Measurements from ENCODE around the gene CACNA2D3. TPM values are rescaled to one million over a fixed set of nuclear protein-coding genes. Genes with fewer than 3 reads are reported as not detected.
A peak's percentile ranks its signal among the peaks of the same experiment; 100 is the strongest.
"Not testable (repeated sequence)": the region's sequence is repeated elsewhere in the genome, so short reads cannot be mapped to it uniquely, and the experiment has no call there.

Gene CACNA2D3
- total RNA-seq (2014; rRNA removed; shearing (Covaris generic)) = not detected in 2 replicates

DNA sequence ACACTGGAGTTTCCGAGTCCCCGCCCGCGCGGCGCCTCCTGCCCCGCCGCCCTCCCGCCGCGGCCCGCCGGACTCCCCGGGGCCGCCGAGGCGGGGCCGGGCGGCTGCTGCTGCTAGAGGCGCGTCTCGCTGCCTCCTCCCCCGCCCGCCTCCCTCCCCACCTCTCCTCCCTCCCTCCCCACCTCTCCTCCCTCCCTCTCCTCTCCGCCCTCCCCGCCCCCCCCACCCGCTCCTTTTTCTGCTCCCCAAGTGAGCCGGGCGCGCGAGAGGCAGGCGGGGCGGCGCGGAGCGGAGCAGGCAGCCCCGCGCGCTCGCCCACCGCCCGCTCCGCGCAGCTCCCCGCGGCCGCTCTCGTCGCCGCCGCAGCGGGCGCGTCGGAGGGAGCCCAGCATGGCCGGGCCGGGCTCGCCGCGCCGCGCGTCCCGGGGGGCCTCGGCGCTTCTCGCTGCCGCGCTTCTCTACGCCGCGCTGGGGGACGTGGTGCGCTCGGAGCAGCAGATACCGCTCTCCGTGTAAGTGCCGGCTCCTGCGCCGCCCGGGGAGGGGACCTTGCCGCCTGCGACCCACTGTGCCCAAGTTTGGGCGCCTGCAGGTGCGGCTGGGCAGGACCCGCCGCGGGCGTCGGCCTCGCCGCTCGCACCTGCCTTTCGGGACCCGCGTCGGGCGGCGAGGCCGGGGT lies at the start of gene CACNA2D3:
TSS of gene CACNA2D3 (plus strand) at position 229 of the 679 bp plus-strand sequence.
- in situ Hi-C loops (cut with HindIII; ENCODE audit: low sequenced_read_pairs) = no loop called here
- DNase-seq (ENCODE audit: low spot score) = peak; percentile 41

GRCh38 chr3:54073386-54073785 lies 49.0 kb upstream of the CACNA2D3 start:
- DNase-seq (ENCODE audit: low spot score) = no peak
- in situ Hi-C loops (cut with HindIII; ENCODE audit: low sequenced_read_pairs) = no loop called here

DNA sequence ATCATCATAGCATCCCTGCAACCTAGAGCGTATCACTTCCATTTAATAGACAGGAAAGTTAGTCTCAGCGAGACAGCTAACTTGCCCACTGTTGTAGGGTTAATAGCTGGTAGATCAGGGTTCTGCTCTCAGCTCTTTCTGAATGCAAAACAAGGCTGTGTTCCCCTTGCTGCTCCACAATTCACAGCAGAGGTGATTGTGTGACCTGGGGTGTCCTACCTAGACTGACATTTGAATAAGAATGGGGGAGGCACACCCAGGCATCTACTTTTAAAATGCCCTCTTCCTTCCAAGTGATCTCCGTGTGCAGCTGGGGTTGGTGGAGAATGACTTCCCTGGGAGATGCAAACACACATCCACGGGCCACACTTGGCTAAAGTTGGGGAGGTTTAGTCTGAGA lies 43.0 kb upstream of the CACNA2D3 start:
- no peak for DNase-seq (ENCODE audit: low spot score)
- in situ Hi-C loops (cut with HindIII; ENCODE audit: low sequenced_read_pairs) = no loop called here

GRCh38 chr3:54079730-54080325 lies 42.5 kb upstream of the CACNA2D3 start:
- in situ Hi-C loops (cut with HindIII; ENCODE audit: low sequenced_read_pairs) = no loop called here
- DNase-seq (ENCODE audit: low spot score) = no peak

DNA sequence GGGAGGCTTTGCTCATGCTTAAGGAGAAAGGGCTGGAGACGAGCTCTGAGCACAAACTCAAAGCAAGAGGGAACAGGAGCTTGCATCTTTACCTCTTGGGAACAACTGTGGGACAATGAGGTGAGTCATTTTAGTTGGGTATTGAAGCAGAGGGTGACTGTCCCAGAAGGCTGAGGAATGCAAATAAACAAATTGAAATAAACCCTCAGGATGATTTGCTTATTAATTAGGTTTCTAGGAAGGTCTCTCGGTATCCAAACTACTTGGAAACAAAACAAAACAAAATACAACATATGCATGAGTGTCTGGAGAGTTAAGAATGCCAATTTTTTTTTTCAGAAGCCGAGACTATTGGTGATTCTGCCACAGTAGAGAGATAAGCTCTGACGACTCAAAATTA lies 38.4 kb upstream of the CACNA2D3 start:
- in situ Hi-C loops (cut with HindIII; ENCODE audit: low sequenced_read_pairs) = no loop called here
- no peak for DNase-seq (ENCODE audit: low spot score)

DNA sequence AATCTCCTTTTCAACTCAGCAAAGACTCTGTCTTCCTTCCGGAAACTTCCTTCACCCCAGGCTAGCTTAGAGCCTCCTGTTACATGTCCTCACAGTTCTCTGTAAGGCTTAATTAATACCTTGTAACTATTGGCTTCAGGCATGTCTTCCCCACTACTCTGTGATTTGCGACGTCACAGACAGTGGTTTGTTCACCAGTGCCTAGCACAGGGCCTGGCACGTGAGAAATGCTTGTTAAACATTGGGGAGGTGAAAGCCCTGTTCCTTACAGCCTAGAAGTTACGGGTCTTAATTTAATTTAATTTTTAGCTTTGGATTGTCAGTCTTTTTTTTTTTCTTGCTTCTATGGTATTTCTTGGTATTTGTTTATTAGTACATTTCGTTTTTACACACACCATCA lies 36.4 kb upstream of the CACNA2D3 start:
- DNase-seq (ENCODE audit: low spot score) = no peak
- in situ Hi-C loops (cut with HindIII; ENCODE audit: low sequenced_read_pairs) = no loop called here

DNA sequence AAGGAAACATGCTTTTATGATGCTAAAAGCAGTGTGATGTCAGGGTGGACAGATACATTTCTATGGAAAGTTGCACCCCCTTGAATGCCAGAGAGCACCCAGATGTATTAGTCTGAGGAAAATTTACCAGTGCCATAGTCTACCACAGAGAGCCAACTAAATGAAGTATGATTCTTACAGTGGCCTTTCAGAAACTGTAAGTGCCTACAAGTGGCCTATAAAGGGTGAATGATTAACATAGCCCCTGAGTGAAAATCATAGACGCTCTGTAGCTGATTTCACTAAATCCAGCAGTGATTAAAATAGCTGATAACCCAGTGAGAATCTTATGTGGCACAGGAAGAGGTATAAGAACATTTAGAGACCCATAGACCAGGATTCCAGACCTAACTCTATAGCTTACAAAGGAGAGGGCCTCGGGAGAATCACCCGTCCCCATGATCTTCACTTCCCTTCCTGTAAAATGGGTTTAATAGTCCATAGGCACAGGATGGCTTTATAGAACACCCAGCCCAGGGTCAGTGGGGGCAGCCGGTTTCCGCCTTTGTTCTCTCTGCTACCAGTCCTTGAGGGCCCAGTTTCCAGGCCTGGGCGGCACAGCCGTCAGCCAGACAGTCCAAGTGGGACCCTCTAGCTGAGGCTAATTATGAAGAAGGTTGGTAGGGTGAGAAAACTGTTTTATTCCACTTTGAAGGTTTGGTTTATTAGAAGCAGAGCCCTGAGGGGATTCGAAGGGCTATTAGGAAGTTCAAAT lies 35.5 kb upstream of the CACNA2D3 start:
- no peak for DNase-seq (ENCODE audit: low spot score)
- in situ Hi-C loops (cut with HindIII; ENCODE audit: low sequenced_read_pairs) = no loop called here

DNA sequence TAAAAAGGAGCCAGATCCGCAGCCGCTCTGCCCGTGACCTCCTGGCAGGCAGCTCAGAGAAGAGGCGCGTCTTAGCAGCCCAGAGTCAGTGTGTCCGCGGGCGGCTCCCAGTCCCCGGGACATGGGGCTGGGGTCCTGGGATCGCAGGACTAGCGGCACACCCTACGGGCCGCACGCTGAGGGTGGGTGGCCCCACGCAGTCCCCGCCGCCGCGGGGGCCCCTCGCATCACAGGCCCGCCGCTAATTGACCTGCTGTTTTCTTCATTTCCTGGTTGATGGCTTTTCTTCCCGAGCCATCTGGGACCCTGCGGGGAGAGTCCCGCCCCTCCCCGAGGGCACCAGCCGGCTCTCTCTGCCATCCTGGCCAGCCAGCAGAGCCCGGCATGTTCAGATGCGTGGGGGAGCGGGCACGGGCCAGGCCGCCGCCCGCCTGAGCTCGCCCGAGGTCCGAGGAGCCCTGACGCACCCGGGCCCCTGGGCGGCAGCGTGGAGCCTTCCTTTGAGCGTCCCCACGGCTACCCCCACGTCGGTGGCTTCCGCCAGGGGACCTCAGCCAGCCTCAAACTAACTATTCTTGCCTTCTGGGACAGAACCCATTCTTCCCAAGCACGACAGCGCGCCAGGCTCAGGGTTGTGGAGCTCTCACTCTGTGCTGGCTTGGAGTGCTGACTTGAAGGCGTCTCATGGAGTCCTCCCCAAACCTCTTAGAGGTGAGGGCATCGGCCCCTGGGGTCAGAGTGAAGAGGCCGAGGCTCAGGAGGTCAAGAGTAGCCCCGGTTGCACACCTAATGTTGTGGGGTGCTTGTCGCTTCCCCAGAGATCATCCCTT lies 34.6 kb upstream of the CACNA2D3 start:
- in situ Hi-C loops (cut with HindIII; ENCODE audit: low sequenced_read_pairs) = no loop called here
- peak; percentile 56 for DNase-seq (ENCODE audit: low spot score)

DNA sequence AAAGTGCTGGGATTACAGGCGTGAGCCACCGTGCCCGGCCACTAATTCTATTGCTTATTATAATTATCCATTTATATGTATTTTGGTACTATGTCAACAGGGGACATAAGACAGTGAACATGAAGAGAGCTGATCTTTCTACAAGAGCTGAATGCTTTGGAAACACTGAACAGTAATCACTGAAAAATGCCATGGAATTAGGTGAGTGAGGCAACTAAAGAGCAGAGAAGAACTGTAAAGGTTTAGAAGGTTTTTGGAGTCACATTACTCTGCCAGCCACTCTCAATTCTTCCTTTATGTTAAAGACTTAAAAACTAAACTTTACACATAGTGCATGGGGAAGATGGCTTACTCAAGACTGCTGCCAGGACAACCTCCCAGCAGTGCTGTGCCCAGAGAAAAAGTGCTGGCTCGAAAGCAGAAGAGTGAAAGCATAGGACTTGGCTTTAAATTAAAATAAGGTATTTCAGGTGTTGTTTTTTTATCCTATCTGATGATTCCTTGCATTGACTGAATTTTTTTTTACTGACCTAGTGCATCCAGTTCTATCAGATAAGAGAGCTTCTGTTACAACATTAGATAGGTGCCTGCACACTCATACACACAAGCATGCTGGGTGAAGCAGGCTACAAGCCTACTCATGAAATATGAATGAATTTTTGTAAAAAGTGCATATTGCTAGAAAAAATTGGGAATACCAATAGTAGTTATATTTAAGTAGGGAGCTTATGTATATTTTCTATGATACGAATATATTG lies 28.7 kb upstream of the CACNA2D3 start:
- in situ Hi-C loops (cut with HindIII; ENCODE audit: low sequenced_read_pairs) = no loop called here
- DNase-seq (ENCODE audit: low spot score) = no peak

DNA sequence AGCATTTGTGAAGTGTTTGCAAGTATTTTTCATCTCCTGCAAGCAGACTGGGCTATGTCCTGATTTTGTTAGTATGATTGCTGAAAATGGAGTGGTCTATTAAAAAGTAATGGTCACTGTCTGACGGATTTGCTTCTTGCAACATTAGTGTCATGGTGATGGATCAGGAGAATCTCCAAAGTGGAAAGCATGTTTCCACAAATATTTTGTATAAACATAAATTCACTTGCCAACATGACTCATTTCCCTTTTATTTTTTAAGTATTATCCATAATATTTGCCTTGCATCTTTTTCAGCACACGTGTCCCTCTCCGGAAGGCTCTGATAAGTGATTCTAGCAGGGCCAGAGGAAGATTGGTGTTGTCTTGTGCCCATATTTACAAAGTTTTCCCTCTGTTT lies 27.4 kb upstream of the CACNA2D3 start:
- in situ Hi-C loops (cut with HindIII; ENCODE audit: low sequenced_read_pairs) = no loop called here

GRCh38 chr3:54099381-54099780 lies 23.0 kb upstream of the CACNA2D3 start:
- no peak for DNase-seq (ENCODE audit: low spot score)
- in situ Hi-C loops (cut with HindIII; ENCODE audit: low sequenced_read_pairs) = no loop called here

More for the DNA sequence above, 27.4 kb upstream of the CACNA2D3 start:
- DNase-seq (ENCODE audit: low spot score) = no peak

GRCh38 chr3:54104084-54104483 lies 18.3 kb upstream of the CACNA2D3 start:
- in situ Hi-C loops (cut with HindIII; ENCODE audit: low sequenced_read_pairs) = no loop called here

GRCh38 chr3:54116129-54116528 lies 6.2 kb upstream of the CACNA2D3 start:
- DNase-seq (ENCODE audit: low spot score); in situ Hi-C loops (cut with HindIII; ENCODE audit: low sequenced_read_pairs): not testable (repeated sequence)

More at GRCh38 chr3:54104084-54104483, 18.3 kb upstream of the CACNA2D3 start:
- no peak for DNase-seq (ENCODE audit: low spot score)

GRCh38 chr3:54120657-54121413 lies 1.5 kb upstream of the CACNA2D3 start:
- no peak for DNase-seq (ENCODE audit: low spot score)
- in situ Hi-C loops (cut with HindIII; ENCODE audit: low sequenced_read_pairs) = no loop called here

- in situ Hi-C loops (cut with HindIII; ENCODE audit: low sequenced_read_pairs) = no loop called here
- DNase-seq (ENCODE audit: low spot score) = no peak
Observed at GRCh38 chr3:54121414-54122323, 683 bp upstream of the CACNA2D3 start.

GRCh38 chr3:54123003-54123775 lies 837 bp downstream of the CACNA2D3 start:
- no peak for DNase-seq (ENCODE audit: low spot score)
- in situ Hi-C loops (cut with HindIII; ENCODE audit: low sequenced_read_pairs) = no loop called here
